Karpas-422 (cell line): ENCODE data around the gene CBY2. TPM values are rescaled to one million over a fixed set of nuclear protein-coding genes. Genes with fewer than 3 reads are reported as not detected.
A peak's percentile ranks its signal among the peaks of the same experiment; 100 is the strongest.

Experiments used
- DNase-seq: peaks from one replicate; pipeline ENCODE4 v3.0.0-alpha.2; 2015
- H2AFZ ChIP-seq: fragments of 200-600 bp; sonication (generic); 2 replicates; pipeline ENCODE4 v1.6.1; 2014; ENCODE audit warnings: antibody characterized with exemption, low read length, mixed read lengths
- H3K27ac ChIP-seq: fragments of 200-600 bp; sonication (generic); 2 replicates; pipeline ENCODE4 v1.5.1; 2014; ENCODE audit warnings: mild to moderate bottlenecking, low read length, moderate library complexity
- H3K27me3 ChIP-seq: fragments of 200-600 bp; sonication (generic); 2 replicates; pipeline ENCODE4 v1.6.1; 2014; ENCODE audit warnings: low read length, mixed read lengths
- H3K36me3 ChIP-seq: fragments of 200-600 bp; sonication (generic); 2 replicates; pipeline ENCODE4 v1.6.1; 2014; ENCODE audit warnings: low read length, mixed read lengths; ENCODE audit not compliant: insufficient read depth
- H3K4me1 ChIP-seq: fragments of 200-600 bp; sonication (generic); 2 replicates; pipeline ENCODE4 v1.6.1; 2014; ENCODE audit warnings: mild to moderate bottlenecking, low read length, mixed read lengths
- H3K4me2 ChIP-seq: fragments of 200-600 bp; sonication (generic); 2 replicates; pipeline ENCODE4 v1.6.1; 2014; ENCODE audit warnings: low read length, low read depth, mild to moderate bottlenecking; ENCODE audit not compliant: poor library complexity, severe bottlenecking
- H3K4me3 ChIP-seq: fragments of 200-600 bp; sonication (generic); 2 replicates; pipeline ENCODE4 v1.5.1; 2014; ENCODE audit warnings: mild to moderate bottlenecking, antibody characterized with exemption, low read length, mixed read lengths
- H3K79me2 ChIP-seq: fragments of 200-600 bp; sonication (generic); 2 replicates; pipeline ENCODE4 v1.6.1; 2014; ENCODE audit warnings: mild to moderate bottlenecking, low read length, mixed read lengths
- H3K9ac ChIP-seq: fragments of 200-600 bp; sonication (generic); 2 replicates; pipeline ENCODE4 v1.6.0; 2014; ENCODE audit warnings: low read length
- H3K9me2 ChIP-seq: fragments of 200-600 bp; sonication (generic), shearing (Covaris generic); replicated peaks from 2 replicates; pipeline ENCODE4 v1.6.0; 2014; ENCODE audit warnings: mild to moderate bottlenecking, low read length, moderate library complexity; ENCODE audit not compliant: insufficient read depth
- H3K9me3 ChIP-seq: fragments of 300-700, 200-600 bp; sonication (generic); 2 replicates; pipeline ENCODE4 v1.6.1; 2014; ENCODE audit warnings: low read length, mixed read lengths
- H4K20me1 ChIP-seq: fragments of 200-600 bp; sonication (generic); 2 replicates; pipeline ENCODE4 v1.6.1; 2014; ENCODE audit warnings: mild to moderate bottlenecking, antibody characterized with exemption, low read length, low read depth; ENCODE audit not compliant: insufficient read depth
- total RNA-seq: library from RNA; depleted of rRNA; stranded (reverse); fragments of >200 nt; shearing (Covaris generic); gene quantifications from 2 replicates; pipeline ENCODE4 v1.2.3, GENCODE V29; 2014; ENCODE audit warnings: low replicate concordance

The CBY2 gene
- total RNA-seq, 1 experiment from 2014 or later = not detected

- Histone ChIP-seq H3K4me1 (no peaks in the 10 kb centered on the region), H3K27me3 (no peaks in the 10 kb centered on the region), H3K4me3 (no peak overlapping the region), H2AFZ (no peak overlapping the region), H3K36me3 (no peaks in the 10 kb centered on the region), H4K20me1 (no peaks in the 10 kb centered on the region), H3K27ac (no peak overlapping the region), H3K9me2 (no peaks in the 10 kb centered on the region), H3K79me2 (no peaks in the 10 kb centered on the region), H3K9ac (no peak overlapping the region), H3K9me3 (no peaks in the 10 kb centered on the region), H3K4me2 (no peak overlapping the region)
- DNase-seq = no peak
Measured at GRCh38 chr13:45717349-45717748, 15.2 kb downstream of the CBY2 start.

- no peaks in the 10 kb centered on the region for H3K79me2 ChIP-seq
- no peak overlapping the region for H3K4me2 ChIP-seq
- no peak overlapping the region for H3K4me3 ChIP-seq
- H4K20me1 ChIP-seq = no peaks in the 10 kb centered on the region
- H3K9me2 ChIP-seq = no peaks in the 10 kb centered on the region
- H3K4me1 ChIP-seq = no peaks in the 10 kb centered on the region
- H3K36me3 ChIP-seq = no peaks in the 10 kb centered on the region
- H3K9ac ChIP-seq = no peak overlapping the region
- no peaks in the 10 kb centered on the region for H3K27me3 ChIP-seq
- peak; percentile 79 for DNase-seq
- H2AFZ ChIP-seq = no peak overlapping the region
- H3K27ac ChIP-seq = no peak overlapping the region
- H3K9me3 ChIP-seq = no peaks in the 10 kb centered on the region
Measured at GRCh38 chr13:45718063-45718462, 15.9 kb downstream of the CBY2 start.

- H3K27ac ChIP-seq = no peak overlapping the region
- no peak for DNase-seq
- no peak overlapping the region for H3K4me3 ChIP-seq
- H3K79me2 ChIP-seq = no peaks in the 10 kb centered on the region
- no peak overlapping the region for H2AFZ ChIP-seq
- H3K27me3 ChIP-seq = no peaks in the 10 kb centered on the region
- H3K9me2 ChIP-seq = no peaks in the 10 kb centered on the region
- no peak overlapping the region for H3K4me2 ChIP-seq
- H3K9ac ChIP-seq = no peak overlapping the region
- H3K36me3 ChIP-seq = no peaks in the 10 kb centered on the region
- no peaks in the 10 kb centered on the region for H4K20me1 ChIP-seq
- H3K4me1 ChIP-seq = no peaks in the 10 kb centered on the region
- no peaks in the 10 kb centered on the region for H3K9me3 ChIP-seq
Measured at GRCh38 chr13:45718992-45719391, 16.9 kb downstream of the CBY2 start.

- Histone ChIP-seq H4K20me1 (no peaks in the 10 kb centered on the region), H3K36me3 (no peaks in the 10 kb centered on the region), H3K79me2 (no peaks in the 10 kb centered on the region), H3K4me2 (no peak overlapping the region), H3K9me2 (no peaks in the 10 kb centered on the region), H3K9ac (no peak overlapping the region), H3K27ac (no peak overlapping the region), H3K4me3 (no peak overlapping the region), H3K4me1 (no peaks in the 10 kb centered on the region), H3K9me3 (no peaks in the 10 kb centered on the region), H3K27me3 (no peaks in the 10 kb centered on the region), H2AFZ (no peak overlapping the region)
- DNase-seq = no peak
Measured at GRCh38 chr13:45721203-45721731, 19.1 kb downstream of the CBY2 start.

GRCh38 chr13:45723798-45724197 is 21.7 kb downstream of the CBY2 start:
- Histone ChIP-seq H3K36me3 (no peaks in the 10 kb centered on the region), H3K79me2 (no peaks in the 10 kb centered on the region), H3K4me3 (no peak overlapping the region), H3K4me2 (no peak overlapping the region), H3K4me1 (no peaks in the 10 kb centered on the region), H4K20me1 (no peaks in the 10 kb centered on the region), H3K27me3 (no peaks in the 10 kb centered on the region), H3K9me3 (no peaks in the 10 kb centered on the region), H3K9me2 (no peaks in the 10 kb centered on the region), H3K27ac (no peak overlapping the region), H2AFZ (no peak overlapping the region), H3K9ac (no peak overlapping the region)
- no peak for DNase-seq

GRCh38 chr13:45728759-45729158 is 26.6 kb downstream of the CBY2 start:
- H3K27me3 ChIP-seq = no peaks in the 10 kb centered on the region
- H3K36me3 ChIP-seq = no peaks in the 10 kb centered on the region
- no peak overlapping the region for H3K4me2 ChIP-seq
- H3K79me2 ChIP-seq = no peaks in the 10 kb centered on the region
- no peak overlapping the region for H3K4me3 ChIP-seq
- no peaks in the 10 kb centered on the region for H3K9me3 ChIP-seq
- H3K27ac ChIP-seq = no peak overlapping the region
- no peak overlapping the region for H2AFZ ChIP-seq
- H3K9ac ChIP-seq = no peak overlapping the region
- H3K4me1 ChIP-seq = no peaks in the 10 kb centered on the region
- peak; percentile 78 for DNase-seq
- H3K9me2 ChIP-seq = no peaks in the 10 kb centered on the region
- H4K20me1 ChIP-seq = no peaks in the 10 kb centered on the region

- Histone ChIP-seq H3K4me1 (no peaks in the 10 kb centered on the region), H3K36me3 (no peaks in the 10 kb centered on the region), H3K9me3 (no peaks in the 10 kb centered on the region), H2AFZ (no peak overlapping the region), H3K79me2 (no peaks in the 10 kb centered on the region), H4K20me1 (no peaks in the 10 kb centered on the region), H3K4me2 (no peak overlapping the region), H3K27ac (no peak overlapping the region), H3K27me3 (no peaks in the 10 kb centered on the region), H3K9me2 (no peaks in the 10 kb centered on the region), H3K9ac (no peak overlapping the region), H3K4me3 (no peak overlapping the region)
- DNase-seq = no peak
Measured at GRCh38 chr13:45731455-45731854, 29.3 kb downstream of the CBY2 start.

- Histone ChIP-seq H2AFZ (no peak overlapping the region), H3K9me3 (no peaks in the 10 kb centered on the region), H3K27me3 (no peaks in the 10 kb centered on the region), H3K79me2 (no peaks in the 10 kb centered on the region), H3K4me3 (no peak overlapping the region), H3K27ac (no peak overlapping the region), H3K4me1 (no peaks in the 10 kb centered on the region), H4K20me1 (no peaks in the 10 kb centered on the region), H3K9me2 (no peaks in the 10 kb centered on the region), H3K4me2 (no peak overlapping the region), H3K36me3 (no peaks in the 10 kb centered on the region), H3K9ac (no peak overlapping the region)
- no peak for DNase-seq
Measured at GRCh38 chr13:45732916-45733315, 30.8 kb downstream of the CBY2 start.

- Histone ChIP-seq H3K9ac (no peak overlapping the region), H3K36me3 (no peaks in the 10 kb centered on the region), H2AFZ (no peak overlapping the region), H3K4me2 (no peak overlapping the region), H3K27me3 (no peaks in the 10 kb centered on the region), H3K27ac (no peak overlapping the region), H3K4me1 (no peaks in the 10 kb centered on the region), H3K9me3 (no peaks in the 10 kb centered on the region), H3K79me2 (no peaks in the 10 kb centered on the region), H3K4me3 (no peak overlapping the region), H3K9me2 (no peaks in the 10 kb centered on the region), H4K20me1 (no peaks in the 10 kb centered on the region)
- DNase-seq = no peak
Measured at GRCh38 chr13:45733361-45733760, 31.2 kb downstream of the CBY2 start.
